GM12878 (cell line): ENCODE data around the gene TMEM97.

ENCODE experiments used
- BCL3 ChIP-seq: IDR thresholded peaks from 2 replicates; pipeline ENCODE4 v1.6.1; 2011; ENCODE audit warnings: borderline replicate concordance, low read depth, mild to moderate bottlenecking, moderate library complexity, low read length; ENCODE audit not compliant: insufficient read depth, poor library complexity, severe bottlenecking
- BMI1 ChIP-seq: fragments of 450-650 bp; IDR thresholded peaks from 2 replicates; pipeline ENCODE4 v1.6.1; 2016; ENCODE audit warnings: mild to moderate bottlenecking, moderate library complexity, borderline replicate concordance
- CREB1 ChIP-seq: IDR thresholded peaks from 2 replicates; pipeline ENCODE4 v1.6.1; 2012; ENCODE audit warnings: low read depth, mild to moderate bottlenecking, inconsistent platforms
- CTCF ChIP-seq, 3 experiments: IDR thresholded peaks in 2 of 3; conservative IDR thresholded peaks in 1 of 3; 2 replicates each; pipeline ENCODE4 v1.5.1; 2011; ENCODE audit warnings: low read depth in 3 of 3, low read length in 3 of 3, mild to moderate bottlenecking in 3 of 3, control low read depth in 2 of 3, moderate library complexity in 2 of 3, inconsistent platforms in 1 of 3, mixed read lengths in 1 of 3; ENCODE audit not compliant: control insufficient read depth in 2 of 3, insufficient read depth in 1 of 3; ENCODE audit errors: extremely low read depth in 1 of 3
- EP300 ChIP-seq, 2 experiments: fragments of 150-350 bp in 1 of 2; IDR thresholded peaks; 2 replicates each; pipeline ENCODE4 v1.6.1; 2011 to 2012; ENCODE audit warnings: low read depth in 2 of 2, low read length in 2 of 2, borderline replicate concordance in 1 of 2, improper control_type of control experiment in 1 of 2, inconsistent platforms in 1 of 2; ENCODE audit not compliant: control insufficient read depth in 1 of 2
- GABPA ChIP-seq: IDR thresholded peaks from 2 replicates; pipeline ENCODE4 v1.6.1; 2014; ENCODE audit warnings: antibody characterized with exemption, low read depth, mild to moderate bottlenecking, inconsistent platforms
- NR2C2 ChIP-seq: IDR thresholded peaks from 2 replicates; pipeline ENCODE4 v1.6.1; 2011; ENCODE audit warnings: borderline replicate concordance, low read depth; ENCODE audit not compliant: control insufficient read depth, insufficient read length
- SRF ChIP-seq, 2 experiments: IDR thresholded peaks; 2 replicates each; pipeline ENCODE4 v1.6.1; 2011; ENCODE audit warnings: low read depth in 2 of 2, low read length in 2 of 2, mild to moderate bottlenecking in 1 of 2, moderate library complexity in 1 of 2

GRCh38 chr17:28331891-28332420 is 13.0 kb downstream of the TMEM97 start:
- TF ChIP-seq CTCF (IDR thresholded peaks at IDR 0.05 in 2 of 3, conservative IDR thresholded peaks at IDR 0.05 in 1 of 3; ENCODE audit: control insufficient read depth in 2 of 3, extremely low read depth in 1 of 3, insufficient read depth in 1 of 3, low read depth in 3 of 3, low read length in 3 of 3): no peak
- TF ChIP-seq GABPA: no peak
- no peak for TF ChIP-seq BMI1
- no peak for TF ChIP-seq BCL3
- no peak for TF ChIP-seq SRF (IDR thresholded peaks at IDR 0.05; ENCODE audit: low read depth in 2 of 2, low read length in 2 of 2)
- TF ChIP-seq EP300 (IDR thresholded peaks at IDR 0.05; ENCODE audit: borderline replicate concordance in 1 of 2, control insufficient read depth in 1 of 2, low read depth in 2 of 2, low read length in 2 of 2): no peak
- TF ChIP-seq NR2C2: no peak
- TF ChIP-seq CREB1: no peak
